OCI-LY1 (cell line): ENCODE measurements around the gene LRRC34.

Experiments
- H2AFZ ChIP-seq: fragments of 200-600 bp; sonication (generic), shearing (Covaris generic); 2 replicates; pipeline ENCODE4 v1.6.0; 2014; ENCODE audit warnings: antibody characterized with exemption, mild to moderate bottlenecking, low read length
- H3F3A ChIP-seq: fragments of 200-600 bp; sonication (generic), shearing (Covaris generic); 2 replicates; pipeline ENCODE4 v1.6.0; 2014; ENCODE audit warnings: mild to moderate bottlenecking, antibody characterized with exemption, low read length, moderate library complexity; ENCODE audit not compliant: insufficient read depth
- H3K27ac ChIP-seq: fragments of 200-600 bp; sonication (generic); 2 replicates; pipeline ENCODE4 v1.5.1; 2014; ENCODE audit warnings: low read length, mixed run types, mild to moderate bottlenecking, low read depth; ENCODE audit not compliant: poor library complexity, severe bottlenecking
- H3K27me3 ChIP-seq: fragments of 200-600 bp; sonication (generic); 2 replicates; pipeline ENCODE4 v1.6.0; 2014; ENCODE audit warnings: antibody characterized with exemption, mild to moderate bottlenecking, low read length, moderate library complexity; ENCODE audit not compliant: insufficient read depth
- H3K36me3 ChIP-seq: fragments of 200-600 bp; sonication (generic); 2 replicates; pipeline ENCODE4 v1.6.1; 2014; ENCODE audit warnings: mild to moderate bottlenecking, antibody characterized with exemption, low read length, moderate library complexity, mixed read lengths; ENCODE audit not compliant: insufficient read depth
- H3K4me1 ChIP-seq: fragments of 200-600 bp; sonication (generic); 2 replicates; pipeline ENCODE4 v1.5.1; 2014; ENCODE audit warnings: mild to moderate bottlenecking, low read length, moderate library complexity; ENCODE audit not compliant: insufficient read depth, severe bottlenecking
- H3K4me2 ChIP-seq: fragments of 200-600 bp; sonication (generic), shearing (Covaris generic); 2 replicates; pipeline ENCODE4 v1.6.1; 2014; ENCODE audit warnings: low read length
- H3K4me3 ChIP-seq: fragments of 200-600 bp; sonication (generic); 2 replicates; pipeline ENCODE4 v1.5.1; 2014; ENCODE audit warnings: low read length, low read depth, mild to moderate bottlenecking, mixed read lengths; ENCODE audit not compliant: poor library complexity, severe bottlenecking
- H3K79me2 ChIP-seq: fragments of 200-600 bp; shearing (Covaris generic); 2 replicates; pipeline ENCODE4 v1.6.1; 2016; ENCODE audit warnings: mixed run types, low read length, mixed read lengths; ENCODE audit not compliant: insufficient read depth
- H3K9ac ChIP-seq: fragments of 200-600 bp; sonication (generic), shearing (Covaris generic); 2 replicates; pipeline ENCODE4 v1.6.1; 2014; ENCODE audit warnings: mild to moderate bottlenecking, low read length, mixed read lengths
- H3K9me2 ChIP-seq: fragments of 200-600 bp; sonication (generic), shearing (Covaris generic); 2 replicates; pipeline ENCODE4 v1.6.1; 2014; ENCODE audit warnings: low read depth, mild to moderate bottlenecking, low read length, mixed read lengths
- H3K9me3 ChIP-seq: fragments of 200-600 bp; shearing (Covaris generic); 2 replicates; pipeline ENCODE4 v1.6.1; 2014; ENCODE audit warnings: low read length, mixed read lengths
- H4K20me1 ChIP-seq: fragments of 200-600 bp; sonication (generic), shearing (Covaris generic); 2 replicates; pipeline ENCODE4 v1.6.0; 2016; ENCODE audit warnings: mild to moderate bottlenecking, low read length; ENCODE audit not compliant: insufficient read depth
- CTCF ChIP-seq: fragments of 200-600 bp; sonication (generic), shearing (Covaris generic); IDR thresholded peaks from 2 replicates; pipeline ENCODE4 v1.5.1; 2017; ENCODE audit warnings: mild to moderate bottlenecking, antibody characterized with exemption, low read length, moderate library complexity, mixed read lengths
- EZH2 ChIP-seq: fragments of 200-600 bp; sonication (generic), shearing (Covaris generic); IDR thresholded peaks from 2 replicates; pipeline ENCODE4 v1.8.0; 2017; ENCODE audit warnings: borderline replicate concordance, mixed run types, mild to moderate bottlenecking, antibody characterized with exemption, low read length, moderate library complexity, mixed read lengths

The LRRC34 gene

GRCh38 chr3:169822091-169822490 is 9.4 kb upstream of the LRRC34 start:
- no peak overlapping the region for H3K9ac ChIP-seq
- H3K4me2 ChIP-seq: no peak overlapping the region
- H3K79me2 ChIP-seq: no peaks in the 10 kb centered on the region
- H3K36me3 ChIP-seq: no peaks in the 10 kb centered on the region
- H3K9me2 ChIP-seq: no peaks in the 10 kb centered on the region
- H3K27me3 ChIP-seq: no peaks in the 10 kb centered on the region; the same call in 1 of the 2 replicates
- no peaks in the 10 kb centered on the region for H3K4me1 ChIP-seq
- H3K9me3 ChIP-seq: no peaks in the 10 kb centered on the region
- H3K27ac ChIP-seq: no peak overlapping the region
- no peaks in the 10 kb centered on the region for H3F3A ChIP-seq
- no peak overlapping the region for H2AFZ ChIP-seq
- TF ChIP-seq CTCF (no peak), EZH2 (no peak)
- no peaks in the 10 kb centered on the region for H4K20me1 ChIP-seq
- no peak overlapping the region for H3K4me3 ChIP-seq

GRCh38 chr3:169818316-169818715 is 5.6 kb upstream of the LRRC34 start:
- Histone ChIP-seq H3F3A (no peaks in the 10 kb centered on the region), H3K4me2 (no peak overlapping the region), H3K4me1 (peaks cover 13% of the 10 kb centered on the region), H3K79me2 (no peaks in the 10 kb centered on the region), H3K27me3 (peaks cover 6% of the 10 kb centered on the region; the same call in 1 of the 2 replicates), H3K27ac (no peak overlapping the region), H4K20me1 (no peaks in the 10 kb centered on the region), H2AFZ (no peak overlapping the region), H3K9ac (no peak overlapping the region), H3K4me3 (no peak overlapping the region), H3K36me3 (no peaks in the 10 kb centered on the region; the same call in 1 of the 2 replicates), H3K9me3 (peaks cover 8% of the 10 kb centered on the region), H3K9me2 (no peaks in the 10 kb centered on the region)
- TF ChIP-seq EZH2: no peak

- H3K79me2 ChIP-seq: no peaks in the 10 kb centered on the region
- H3F3A ChIP-seq: 0 out of 2 replicates have a peak, but pooled peaks cover 6% of the 10 kb centered on the region
- peaks cover 37% of the 10 kb centered on the region for H3K4me1 ChIP-seq
- H3K4me3 ChIP-seq: no peak overlapping the region
- H2AFZ ChIP-seq: no peak overlapping the region
- peaks cover 8% of the 10 kb centered on the region for H3K9me3 ChIP-seq
- H3K9ac ChIP-seq: no peak overlapping the region
- TF ChIP-seq EZH2: no peak
- no peak for TF ChIP-seq CTCF
- H3K36me3 ChIP-seq: no peaks in the 10 kb centered on the region; the same call in 1 of the 2 replicates
- peaks cover 6% of the 10 kb centered on the region; the same call in 1 of the 2 replicates for H3K27me3 ChIP-seq
- H3K9me2 ChIP-seq: no peaks in the 10 kb centered on the region
- no peak overlapping the region for H3K4me2 ChIP-seq
- H3K27ac ChIP-seq: no peak overlapping the region
- H4K20me1 ChIP-seq: no peaks in the 10 kb centered on the region
These were observed 3.0 kb upstream of the LRRC34 start for GRCh38 chr3:169815590-169816150.
